ENCODE data around the gene PSIP1. TPM values are rescaled to one million over a fixed set of nuclear protein-coding genes. Genes with fewer than 3 reads are reported as not detected.
"Not testable (repeated sequence)": the region's sequence is repeated elsewhere in the genome, so short reads cannot be mapped to it uniquely, and the experiment has no call there.

PSIP1 gene
- total RNA-seq, 1 donor from 2014 or later = 10.5 TPM

- H3K36me3 ChIP-seq (ENCODE audit: control insufficient read depth, insufficient read depth, low read length) = peaks cover 2% of the 10 kb centered on the region
- H3K27me3 ChIP-seq (ENCODE audit: control insufficient read depth, insufficient read depth, low read length) = no peaks in the 10 kb centered on the region
- no peak for TF ChIP-seq CTCF (IDR thresholded peaks at IDR 0.05; ENCODE audit: insufficient read depth, low read length, severe bottlenecking)
- no peak for DNase-seq (ENCODE audit: low read depth)
- H3K4me3 ChIP-seq (ENCODE audit: low read depth, low read length) = no peak overlapping the region
- no peak for FAIRE-seq
These were observed 42.6 kb downstream of the PSIP1 start for GRCh38 chr9:15468145-15468544.

GRCh38 chr9:15461601-15462000 lies 49.2 kb downstream of the PSIP1 start:
- Histone ChIP-seq H3K27me3 (ENCODE audit: control insufficient read depth, insufficient read depth, low read length) (no peaks in the 10 kb centered on the region), H3K4me3 (ENCODE audit: low read depth, low read length) (no peak overlapping the region), H3K36me3 (ENCODE audit: control insufficient read depth, insufficient read depth, low read length) (peaks cover 3% of the 10 kb centered on the region)
- no peak for DNase-seq (ENCODE audit: low read depth)
- FAIRE-seq = no peak
- TF ChIP-seq CTCF (IDR thresholded peaks at IDR 0.05; ENCODE audit: insufficient read depth, low read length, severe bottlenecking) = no peak

- Histone ChIP-seq H3K36me3 (ENCODE audit: control insufficient read depth, insufficient read depth, low read length) (peaks cover 3% of the 10 kb centered on the region), H3K27me3 (ENCODE audit: control insufficient read depth, insufficient read depth, low read length) (no peaks in the 10 kb centered on the region), H3K4me3 (ENCODE audit: low read depth, low read length) (no peak overlapping the region)
- FAIRE-seq (no peak), DNase-seq (ENCODE audit: low read depth) (no peak)
- no peak for TF ChIP-seq CTCF (IDR thresholded peaks at IDR 0.05; ENCODE audit: insufficient read depth, low read length, severe bottlenecking)
These were observed 49.7 kb downstream of the PSIP1 start for GRCh38 chr9:15461056-15461455.

- no peaks in the 10 kb centered on the region for H3K27me3 ChIP-seq (ENCODE audit: control insufficient read depth, insufficient read depth, low read length)
- FAIRE-seq = no peak
- TF ChIP-seq CTCF (IDR thresholded peaks at IDR 0.05; ENCODE audit: insufficient read depth, low read length, severe bottlenecking) = no peak
These were observed 56.8 kb downstream of the PSIP1 start for GRCh38 chr9:15453956-15454355.

GRCh38 chr9:15444141-15444540 lies 66.6 kb downstream of the PSIP1 start:
- H3K27me3 ChIP-seq (ENCODE audit: control insufficient read depth, insufficient read depth, low read length) = no peaks in the 10 kb centered on the region
- DNase-seq (ENCODE audit: low read depth) = no peak
- FAIRE-seq = no peak
- no peak for TF ChIP-seq CTCF (IDR thresholded peaks at IDR 0.05; ENCODE audit: insufficient read depth, low read length, severe bottlenecking)
- peaks cover 10% of the 10 kb centered on the region for H3K36me3 ChIP-seq (ENCODE audit: control insufficient read depth, insufficient read depth, low read length)
- H3K4me3 ChIP-seq (ENCODE audit: low read depth, low read length) = no peak overlapping the region

More at GRCh38 chr9:15453956-15454355, 56.8 kb downstream of the PSIP1 start:
- H3K4me3 ChIP-seq (ENCODE audit: low read depth, low read length) = no peak overlapping the region
- peaks cover 7% of the 10 kb centered on the region for H3K36me3 ChIP-seq (ENCODE audit: control insufficient read depth, insufficient read depth, low read length)
- no peak for DNase-seq (ENCODE audit: low read depth)

GRCh38 chr9:15442264-15442663 lies 68.5 kb downstream of the PSIP1 start:
- not testable (repeated sequence) for H3K27me3 ChIP-seq (ENCODE audit: control insufficient read depth, insufficient read depth, low read length); FAIRE-seq

GRCh38 chr9:15441841-15442240 lies 68.9 kb downstream of the PSIP1 start:
- not testable (repeated sequence) for DNase-seq (ENCODE audit: low read depth); H3K27me3 ChIP-seq (ENCODE audit: control insufficient read depth, insufficient read depth, low read length); FAIRE-seq; H3K4me3 ChIP-seq (ENCODE audit: low read depth, low read length); H3K36me3 ChIP-seq (ENCODE audit: control insufficient read depth, insufficient read depth, low read length)

More at GRCh38 chr9:15442264-15442663, 68.5 kb downstream of the PSIP1 start:
- H3K36me3 ChIP-seq (ENCODE audit: control insufficient read depth, insufficient read depth, low read length); H3K4me3 ChIP-seq (ENCODE audit: low read depth, low read length); DNase-seq (ENCODE audit: low read depth): not testable (repeated sequence)
